Measurements from ENCODE around the gene ANKK1. TPM values are rescaled to one million over a fixed set of nuclear protein-coding genes. Genes with fewer than 3 reads are reported as not detected.

Gene ANKK1
- total and polyA plus RNA-seq, 4 donors = 0.49 to 1.1 (median 0.66) TPM

- no peak for ATAC-seq (ENCODE audit: insufficient read depth, low FRiP score)
- H3K27ac ChIP-seq (ENCODE audit: low read depth in 1 of 2, low read length in 1 of 2) = no peak overlapping the region
- whole genome bisulfite sequencing, 2 donors = 92 to 93% methylated on average over 21 of the region's 21 CpGs
Observed at GRCh38 chr11:113410414-113411135, 23.0 kb downstream of the ANKK1 start.

GRCh38 chr11:113411536-113411935 lies 24.0 kb downstream of the ANKK1 start:
- no peak for TF ChIP-seq CTCF (IDR thresholded peaks at IDR 0.05; ENCODE audit: control extremely low read depth, extremely low read depth)
- H3K36me3 ChIP-seq (ENCODE audit: control insufficient read depth in 4 of 4, insufficient read depth in 4 of 4, low read length in 4 of 4) = no peaks in the 10 kb centered on the region
- no peak overlapping the region for H3K27ac ChIP-seq (ENCODE audit: low read depth in 1 of 2, low read length in 1 of 2)
- H3K27me3 ChIP-seq (ENCODE audit: control insufficient read depth in 3 of 3, insufficient read depth in 3 of 3, low read length in 2 of 3) = no peaks in the 10 kb centered on the region
- no peak overlapping the region for H3K9ac ChIP-seq (ENCODE audit: insufficient read depth in 1 of 2, low read length in 2 of 2)
- H3K9me3 ChIP-seq (ENCODE audit: control insufficient read depth in 4 of 4, insufficient read depth in 3 of 4, low read length in 3 of 4) = no peaks in the 10 kb centered on the region
- WGBS, 2 donors = 83 to 91% methylated on average over 3 of the region's 3 CpGs
- no peak for DNase-seq
- ATAC-seq (ENCODE audit: insufficient read depth, low FRiP score) = no peak
- H3K4me1 ChIP-seq (ENCODE audit: control insufficient read depth in 5 of 5, insufficient read depth in 5 of 5, low read length in 5 of 5) = no peaks in the 10 kb centered on the region
- no peak overlapping the region for H3K4me3 ChIP-seq

More at GRCh38 chr11:113410414-113411135, 23.0 kb downstream of the ANKK1 start:
- DNase-seq = no peak
- Histone ChIP-seq H3K27me3 (ENCODE audit: control insufficient read depth in 3 of 3, insufficient read depth in 3 of 3, low read length in 2 of 3) (no peaks in the 10 kb centered on the region), H3K4me1 (ENCODE audit: control insufficient read depth in 5 of 5, insufficient read depth in 5 of 5, low read length in 5 of 5) (peaks cover 0 to 2% (median 0%) of the 10 kb centered on the region in 5 donors), H3K4me3 (no peak overlapping the region), H3K9ac (ENCODE audit: insufficient read depth in 1 of 2, low read length in 2 of 2) (no peak overlapping the region), H3K36me3 (ENCODE audit: control insufficient read depth in 4 of 4, insufficient read depth in 4 of 4, low read length in 4 of 4) (no peaks in the 10 kb centered on the region), H3K9me3 (ENCODE audit: control insufficient read depth in 4 of 4, insufficient read depth in 3 of 4, low read length in 3 of 4) (no peaks in the 10 kb centered on the region)
- TF ChIP-seq CTCF (IDR thresholded peaks at IDR 0.05; ENCODE audit: control extremely low read depth, extremely low read depth) = no peak

- Histone ChIP-seq H3K4me3 (no peak overlapping the region), H3K27ac (ENCODE audit: low read depth in 1 of 2, low read length in 1 of 2) (no peak overlapping the region), H3K4me1 (ENCODE audit: control insufficient read depth in 5 of 5, insufficient read depth in 5 of 5, low read length in 5 of 5) (no peaks in the 10 kb centered on the region), H3K9me3 (ENCODE audit: control insufficient read depth in 4 of 4, insufficient read depth in 3 of 4, low read length in 3 of 4) (no peaks in the 10 kb centered on the region), H3K36me3 (ENCODE audit: control insufficient read depth in 4 of 4, insufficient read depth in 4 of 4, low read length in 4 of 4) (no peaks in the 10 kb centered on the region), H3K27me3 (ENCODE audit: control insufficient read depth in 3 of 3, insufficient read depth in 3 of 3, low read length in 2 of 3) (no peaks in the 10 kb centered on the region), H3K9ac (ENCODE audit: insufficient read depth in 1 of 2, low read length in 2 of 2) (no peak overlapping the region)
- ATAC-seq (ENCODE audit: insufficient read depth, low FRiP score) (no peak), DNase-seq (no peak)
- TF ChIP-seq CTCF (IDR thresholded peaks at IDR 0.05; ENCODE audit: control extremely low read depth, extremely low read depth) = no peak
- WGBS, 2 donors = 89 to 95% methylated on average over 9 of the region's 9 CpGs
Observed at GRCh38 chr11:113412675-113413074, 25.1 kb downstream of the ANKK1 start.

GRCh38 chr11:113415343-113415742 lies 27.8 kb downstream of the ANKK1 start:
- Histone ChIP-seq H3K4me1 (ENCODE audit: control insufficient read depth in 5 of 5, insufficient read depth in 5 of 5, low read length in 5 of 5) (no peaks in the 10 kb centered on the region), H3K9ac (ENCODE audit: insufficient read depth in 1 of 2, low read length in 2 of 2) (no peak overlapping the region), H3K36me3 (ENCODE audit: control insufficient read depth in 4 of 4, insufficient read depth in 4 of 4, low read length in 4 of 4) (no peaks in the 10 kb centered on the region), H3K9me3 (ENCODE audit: control insufficient read depth in 4 of 4, insufficient read depth in 3 of 4, low read length in 3 of 4) (no peaks in the 10 kb centered on the region), H3K27me3 (ENCODE audit: control insufficient read depth in 3 of 3, insufficient read depth in 3 of 3, low read length in 2 of 3) (no peaks in the 10 kb centered on the region), H3K4me3 (no peak overlapping the region), H3K27ac (ENCODE audit: low read depth in 1 of 2, low read length in 1 of 2) (no peak overlapping the region)
- no peak for TF ChIP-seq CTCF (IDR thresholded peaks at IDR 0.05; ENCODE audit: control extremely low read depth, extremely low read depth)
- 93 to 95% methylated on average over 16 of the region's 16 CpGs for WGBS, 2 donors
- DNase-seq (no peak), ATAC-seq (ENCODE audit: insufficient read depth, low FRiP score) (no peak)

All from lung (tissue), 12 donors.